Ovary (tissue), 3 donors: ENCODE results near the gene NT5C2.

Source experiments
- CTCF ChIP-seq, 3 donors: fragments of 450-650 bp in 2 of 3; fragments of 200-600 bp in 1 of 3; IDR thresholded peaks; one replicate each; pipeline versions ENCODE4 v1.5.1 to v1.8.0; 2016 to 2022; ENCODE audit warnings: antibody characterized with exemption in 3 of 3, mild to moderate bottlenecking in 1 of 3
- EP300 ChIP-seq: sonication (generic); formaldehyde crosslinking; IDR thresholded peaks from one replicate; pipeline ENCODE4 v1.6.1; 2017; ENCODE audit warnings: antibody characterized with exemption
- donor health status: DM: no; HTN: no; CAD: no.

GRCh38 chr10:103166523-103166922 lies 26.5 kb downstream of the NT5C2 start:
- TF ChIP-seq CTCF (IDR thresholded peaks at IDR 0.05) (no peak), EP300 (no peak)
